Hepatocyte (in vitro differentiated cells): ENCODE results near the gene CEP120.

ENCODE experiments used
- EZH2 ChIP-seq: fragments of 200-600 bp; sonication (generic); IDR thresholded peaks from 2 replicates; pipeline ENCODE4 v1.6.1; 2016; ENCODE audit warnings: antibody characterized with exemption, mild to moderate bottlenecking, borderline replicate concordance
- EZH2phosphoT487 ChIP-seq: fragments of 200-600 bp; sonication (generic); IDR thresholded peaks from one replicate; pipeline ENCODE4 v1.6.1; 2018; ENCODE audit warnings: antibody characterized with exemption, mild to moderate bottlenecking, low read depth, moderate library complexity; ENCODE audit not compliant: unreplicated experiment, severe bottlenecking
- TF ChIP-seq, protein P1 (sequence below): fragments of 200-600 bp; sonication (generic); IDR thresholded peaks from 2 replicates; pipeline ENCODE4 v1.5.1; 2016; ENCODE audit warnings: antibody characterized with exemption, mild to moderate bottlenecking; ENCODE audit not compliant: poor library complexity

DNA sequence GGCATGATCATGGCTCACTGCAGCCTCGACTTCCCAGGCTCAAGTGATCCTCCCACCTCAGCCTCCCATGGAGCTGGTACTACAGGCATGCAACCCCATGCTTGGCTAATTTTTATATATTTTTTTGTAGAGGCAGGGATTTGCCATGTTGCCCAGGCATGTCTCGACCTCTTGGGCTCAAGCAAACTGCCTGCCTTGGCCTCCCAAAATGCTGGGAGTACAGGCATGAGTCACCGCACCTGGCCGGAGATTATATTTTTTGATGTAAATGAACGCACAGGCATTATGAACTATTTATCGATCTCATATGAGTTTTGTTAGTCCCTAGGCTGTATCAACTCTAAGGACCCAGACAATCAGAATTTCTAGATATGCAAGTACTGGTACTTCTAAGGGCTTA is 25.5 kb upstream of the CEP120 start:
- TF ChIP-seq, protein P1, sequence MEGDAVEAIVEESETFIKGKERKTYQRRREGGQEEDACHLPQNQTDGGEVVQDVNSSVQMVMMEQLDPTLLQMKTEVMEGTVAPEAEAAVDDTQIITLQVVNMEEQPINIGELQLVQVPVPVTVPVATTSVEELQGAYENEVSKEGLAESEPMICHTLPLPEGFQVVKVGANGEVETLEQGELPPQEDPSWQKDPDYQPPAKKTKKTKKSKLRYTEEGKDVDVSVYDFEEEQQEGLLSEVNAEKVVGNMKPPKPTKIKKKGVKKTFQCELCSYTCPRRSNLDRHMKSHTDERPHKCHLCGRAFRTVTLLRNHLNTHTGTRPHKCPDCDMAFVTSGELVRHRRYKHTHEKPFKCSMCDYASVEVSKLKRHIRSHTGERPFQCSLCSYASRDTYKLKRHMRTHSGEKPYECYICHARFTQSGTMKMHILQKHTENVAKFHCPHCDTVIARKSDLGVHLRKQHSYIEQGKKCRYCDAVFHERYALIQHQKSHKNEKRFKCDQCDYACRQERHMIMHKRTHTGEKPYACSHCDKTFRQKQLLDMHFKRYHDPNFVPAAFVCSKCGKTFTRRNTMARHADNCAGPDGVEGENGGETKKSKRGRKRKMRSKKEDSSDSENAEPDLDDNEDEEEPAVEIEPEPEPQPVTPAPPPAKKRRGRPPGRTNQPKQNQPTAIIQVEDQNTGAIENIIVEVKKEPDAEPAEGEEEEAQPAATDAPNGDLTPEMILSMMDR, result no peak
- TF ChIP-seq EZH2phosphoT487 (no peak), EZH2 (no peak)
